ENCODE data around the gene LYZ.

DNA sequence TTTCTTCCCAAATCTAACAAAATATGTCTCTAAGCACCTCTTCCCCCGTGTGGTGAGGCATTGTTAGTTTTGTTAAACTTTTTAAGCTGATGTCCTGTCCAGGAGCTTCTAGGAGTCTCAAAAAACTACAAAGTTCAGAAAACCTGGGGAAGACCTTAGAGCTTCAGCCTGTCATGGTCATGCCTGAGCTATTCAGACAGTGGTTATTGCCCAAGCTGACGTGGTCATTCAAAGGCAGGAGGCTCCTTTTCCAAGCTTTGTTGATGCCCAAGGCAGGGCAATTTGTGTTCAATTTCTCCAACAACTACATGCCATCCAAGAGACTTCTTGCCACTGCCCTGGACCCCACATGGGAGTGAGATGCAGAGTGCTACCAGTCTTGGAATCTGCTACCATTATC lies 5.8 kb upstream of the LYZ start:
- TF ChIP-seq POLR2AphosphoS5 (IDR thresholded peaks at IDR 0.05; ENCODE audit: low read depth, low read length) (no peak), POLR2A (IDR thresholded peaks at IDR 0.05; ENCODE audit: low read depth, low read length) (no peak), TAF1 (IDR thresholded peaks at IDR 0.05; ENCODE audit: low read depth, low read length) (no peak), SPI1 (IDR thresholded peaks at IDR 0.05; ENCODE audit: low read depth, low read length) (no peak)

Data from GM12891 (cell line).